Panc1 (cell line): ENCODE results near the gene CBY1.

Experiments
- POLR2AphosphoS5 ChIP-seq: IDR thresholded peaks from 2 replicates; pipeline ENCODE4 v1.6.1; 2012; ENCODE audit warnings: mild to moderate bottlenecking, low read depth, low read length, moderate library complexity
- SIN3A ChIP-seq: IDR thresholded peaks from 2 replicates; pipeline ENCODE4 v1.6.1; 2012; ENCODE audit warnings: low read depth, mild to moderate bottlenecking, low read length, moderate library complexity, borderline replicate concordance; ENCODE audit not compliant: insufficient read depth
- TCF7L2 ChIP-seq: IDR thresholded peaks from 2 replicates; pipeline ENCODE4 v1.6.1; 2011; ENCODE audit warnings: mild to moderate bottlenecking, low read depth, low read length, inconsistent platforms
- TF ChIP-seq, protein P1 (sequence below): fragments of 450-650 bp; IDR thresholded peaks from 2 replicates; pipeline ENCODE4 v1.5.1; 2017; ENCODE audit warnings: mild to moderate bottlenecking
- TF ChIP-seq, protein P2 (sequence below), 2 experiments: IDR thresholded peaks; 2 replicates each; pipeline ENCODE4 v1.6.1; 2011 to 2012; ENCODE audit warnings: low read depth in 2 of 2, control low read depth in 1 of 2, low read length in 1 of 2, mild to moderate bottlenecking in 1 of 2, moderate library complexity in 1 of 2; ENCODE audit not compliant: insufficient read depth in 1 of 2

DNA sequence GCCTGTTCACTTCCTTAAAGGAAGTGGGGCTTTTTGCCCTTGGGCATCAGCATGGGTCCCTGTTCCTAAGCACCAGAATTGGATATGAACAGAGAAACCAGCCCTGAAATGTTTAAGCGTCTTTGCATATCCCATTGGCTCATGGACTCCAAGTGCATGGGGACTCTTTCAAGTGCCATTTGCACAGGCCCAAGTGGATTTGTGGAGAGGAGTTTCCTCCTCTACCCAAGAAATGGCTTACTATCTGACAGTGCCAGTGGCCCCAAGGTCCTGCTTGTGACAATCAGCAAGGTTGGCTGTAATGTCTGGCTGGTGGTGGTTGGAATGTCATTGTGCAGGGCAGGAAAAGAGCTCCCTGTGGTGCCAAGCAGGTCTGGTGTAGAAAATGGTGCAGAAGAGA, 29.3 kb downstream of the CBY1 start:
- TF ChIP-seq, protein P1, sequence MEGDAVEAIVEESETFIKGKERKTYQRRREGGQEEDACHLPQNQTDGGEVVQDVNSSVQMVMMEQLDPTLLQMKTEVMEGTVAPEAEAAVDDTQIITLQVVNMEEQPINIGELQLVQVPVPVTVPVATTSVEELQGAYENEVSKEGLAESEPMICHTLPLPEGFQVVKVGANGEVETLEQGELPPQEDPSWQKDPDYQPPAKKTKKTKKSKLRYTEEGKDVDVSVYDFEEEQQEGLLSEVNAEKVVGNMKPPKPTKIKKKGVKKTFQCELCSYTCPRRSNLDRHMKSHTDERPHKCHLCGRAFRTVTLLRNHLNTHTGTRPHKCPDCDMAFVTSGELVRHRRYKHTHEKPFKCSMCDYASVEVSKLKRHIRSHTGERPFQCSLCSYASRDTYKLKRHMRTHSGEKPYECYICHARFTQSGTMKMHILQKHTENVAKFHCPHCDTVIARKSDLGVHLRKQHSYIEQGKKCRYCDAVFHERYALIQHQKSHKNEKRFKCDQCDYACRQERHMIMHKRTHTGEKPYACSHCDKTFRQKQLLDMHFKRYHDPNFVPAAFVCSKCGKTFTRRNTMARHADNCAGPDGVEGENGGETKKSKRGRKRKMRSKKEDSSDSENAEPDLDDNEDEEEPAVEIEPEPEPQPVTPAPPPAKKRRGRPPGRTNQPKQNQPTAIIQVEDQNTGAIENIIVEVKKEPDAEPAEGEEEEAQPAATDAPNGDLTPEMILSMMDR = no peak
- TF ChIP-seq, protein P2, sequence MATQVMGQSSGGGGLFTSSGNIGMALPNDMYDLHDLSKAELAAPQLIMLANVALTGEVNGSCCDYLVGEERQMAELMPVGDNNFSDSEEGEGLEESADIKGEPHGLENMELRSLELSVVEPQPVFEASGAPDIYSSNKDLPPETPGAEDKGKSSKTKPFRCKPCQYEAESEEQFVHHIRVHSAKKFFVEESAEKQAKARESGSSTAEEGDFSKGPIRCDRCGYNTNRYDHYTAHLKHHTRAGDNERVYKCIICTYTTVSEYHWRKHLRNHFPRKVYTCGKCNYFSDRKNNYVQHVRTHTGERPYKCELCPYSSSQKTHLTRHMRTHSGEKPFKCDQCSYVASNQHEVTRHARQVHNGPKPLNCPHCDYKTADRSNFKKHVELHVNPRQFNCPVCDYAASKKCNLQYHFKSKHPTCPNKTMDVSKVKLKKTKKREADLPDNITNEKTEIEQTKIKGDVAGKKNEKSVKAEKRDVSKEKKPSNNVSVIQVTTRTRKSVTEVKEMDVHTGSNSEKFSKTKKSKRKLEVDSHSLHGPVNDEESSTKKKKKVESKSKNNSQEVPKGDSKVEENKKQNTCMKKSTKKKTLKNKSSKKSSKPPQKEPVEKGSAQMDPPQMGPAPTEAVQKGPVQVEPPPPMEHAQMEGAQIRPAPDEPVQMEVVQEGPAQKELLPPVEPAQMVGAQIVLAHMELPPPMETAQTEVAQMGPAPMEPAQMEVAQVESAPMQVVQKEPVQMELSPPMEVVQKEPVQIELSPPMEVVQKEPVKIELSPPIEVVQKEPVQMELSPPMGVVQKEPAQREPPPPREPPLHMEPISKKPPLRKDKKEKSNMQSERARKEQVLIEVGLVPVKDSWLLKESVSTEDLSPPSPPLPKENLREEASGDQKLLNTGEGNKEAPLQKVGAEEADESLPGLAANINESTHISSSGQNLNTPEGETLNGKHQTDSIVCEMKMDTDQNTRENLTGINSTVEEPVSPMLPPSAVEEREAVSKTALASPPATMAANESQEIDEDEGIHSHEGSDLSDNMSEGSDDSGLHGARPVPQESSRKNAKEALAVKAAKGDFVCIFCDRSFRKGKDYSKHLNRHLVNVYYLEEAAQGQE (IDR thresholded peaks at IDR 0.05; ENCODE audit: insufficient read depth in 1 of 2, low read depth in 2 of 2, low read length in 1 of 2) = no peak
- TF ChIP-seq SIN3A = no peak
- no peak for TF ChIP-seq POLR2AphosphoS5
- no peak for TF ChIP-seq TCF7L2
